NCI-H1436 (cell line): ENCODE measurements around the gene PRR16.

Experiments used
- DNase-seq: peaks from one replicate; lab custom pipeline; 2025; lab: John Stamatoyannopoulos, UW

Gene PRR16

GRCh38 chr5:120516805-120517204 lies 52.7 kb downstream of the PRR16 start:
- no peak for DNase-seq

GRCh38 chr5:120517607-120518252 lies 53.6 kb downstream of the PRR16 start:
- no peak for DNase-seq

- no peak for DNase-seq
Measured at GRCh38 chr5:120518581-120518980, 54.5 kb downstream of the PRR16 start.

GRCh38 chr5:120527251-120527650 lies 63.2 kb downstream of the PRR16 start:
- no peak for DNase-seq

- no peak for DNase-seq
Measured at GRCh38 chr5:120528609-120529008, 64.5 kb downstream of the PRR16 start.

GRCh38 chr5:120529386-120529785 lies 65.3 kb downstream of the PRR16 start:
- DNase-seq = no peak

GRCh38 chr5:120531215-120531614 lies 67.1 kb downstream of the PRR16 start:
- no peak for DNase-seq

GRCh38 chr5:120532835-120533234 lies 68.7 kb downstream of the PRR16 start:
- no peak for DNase-seq

- no peak for DNase-seq
Measured at GRCh38 chr5:120533581-120533980, 69.5 kb downstream of the PRR16 start.

- no peak for DNase-seq
Measured at GRCh38 chr5:120535900-120536299, 71.8 kb downstream of the PRR16 start.

GRCh38 chr5:120538149-120538548 lies 74.0 kb downstream of the PRR16 start:
- DNase-seq = no peak

GRCh38 chr5:120538644-120539043 lies 74.5 kb downstream of the PRR16 start:
- DNase-seq = no peak

- no peak for DNase-seq
Measured at GRCh38 chr5:120539471-120539870, 75.4 kb downstream of the PRR16 start.

GRCh38 chr5:120540097-120540496 lies 76.0 kb downstream of the PRR16 start:
- no peak for DNase-seq

- no peak for DNase-seq
Measured at GRCh38 chr5:120544043-120544442, 79.9 kb downstream of the PRR16 start.

GRCh38 chr5:120545007-120545406 lies 80.9 kb downstream of the PRR16 start:
- no peak for DNase-seq

GRCh38 chr5:120545951-120546350 lies 81.9 kb downstream of the PRR16 start:
- DNase-seq = no peak

- DNase-seq = no peak
Measured at GRCh38 chr5:120546922-120547321, 82.8 kb downstream of the PRR16 start.

- no peak for DNase-seq
Measured at GRCh38 chr5:120550358-120550757, 86.3 kb downstream of the PRR16 start.

- no peak for DNase-seq
Measured at GRCh38 chr5:120552638-120553037, 88.5 kb downstream of the PRR16 start.

- no peak for DNase-seq
Measured at GRCh38 chr5:120555345-120555744, 91.2 kb downstream of the PRR16 start.

GRCh38 chr5:120564013-120564412 lies 99.9 kb downstream of the PRR16 start:
- DNase-seq = no peak

GRCh38 chr5:120567066-120567465 lies 103.0 kb downstream of the PRR16 start:
- DNase-seq = no peak

- DNase-seq = no peak
Measured at GRCh38 chr5:120567921-120568320, 103.8 kb downstream of the PRR16 start.

- DNase-seq = no peak
Measured at GRCh38 chr5:120568711-120569110, 104.6 kb downstream of the PRR16 start.
